Stimulated activated memory B cell treated with anti-CD40 and anti-IgM and Interleukin-4, amounts not matched to agents 10 μg/mL and 1 μg/mL and 100 μg/mL, for 72 hours (primary cell): ENCODE measurements around the gene FBN1.

Experiments
- ATAC-seq: fragments of 150-1000 bp; cut with Tn5 transposase; 2 replicates; pipeline ENCODE4 v1.10.0; 2021
- H3K27ac Mint-ChIP-seq: one replicate; pipeline ENCODE4 v1.8.0; 2022; ENCODE audit warnings: mild to moderate bottlenecking, mixed read lengths
- H3K27me3 Mint-ChIP-seq: one replicate; pipeline ENCODE4 v1.8.0; 2022; ENCODE audit warnings: mixed read lengths
- H3K36me3 Mint-ChIP-seq: one replicate; pipeline ENCODE4 v1.8.0; 2022; ENCODE audit warnings: mixed read lengths
- H3K4me1 Mint-ChIP-seq: one replicate; pipeline ENCODE4 v1.8.0; 2022; ENCODE audit warnings: mixed read lengths
- H3K4me3 Mint-ChIP-seq: one replicate; pipeline ENCODE4 v1.8.0; 2022; ENCODE audit warnings: mild to moderate bottlenecking, moderate library complexity, mixed read lengths
- H3K9me3 Mint-ChIP-seq: one replicate; pipeline ENCODE4 v1.8.0; 2022; ENCODE audit warnings: mixed read lengths

FBN1 gene

DNA sequence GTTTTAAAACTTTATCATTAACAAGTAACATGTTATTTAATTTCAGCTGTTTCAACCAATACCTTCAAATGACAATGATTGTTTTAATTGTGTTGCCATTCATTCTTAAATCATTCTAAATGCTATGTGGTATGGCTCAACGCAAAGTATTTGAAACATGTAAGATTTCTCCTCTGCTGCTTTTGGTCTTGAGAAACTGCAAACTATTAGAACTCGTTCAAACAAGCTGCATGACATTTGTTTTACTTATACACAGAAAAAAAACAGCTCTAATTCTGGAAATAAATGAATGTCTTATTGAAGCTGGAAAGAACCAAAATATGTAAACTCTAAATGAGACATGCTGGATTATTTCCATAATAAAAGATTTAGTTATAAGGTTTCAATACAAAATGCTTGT is 29.3 kb downstream of the FBN1 start:
- ATAC-seq = no peak
- H3K36me3 Mint-ChIP-seq = no peaks in the 10 kb centered on the region
- H3K4me1 Mint-ChIP-seq = no peaks in the 10 kb centered on the region
- no peak overlapping the region for H3K4me3 Mint-ChIP-seq
- no peak overlapping the region for H3K27ac Mint-ChIP-seq
- H3K9me3 Mint-ChIP-seq = no peaks in the 10 kb centered on the region
- no peaks in the 10 kb centered on the region for H3K27me3 Mint-ChIP-seq

DNA sequence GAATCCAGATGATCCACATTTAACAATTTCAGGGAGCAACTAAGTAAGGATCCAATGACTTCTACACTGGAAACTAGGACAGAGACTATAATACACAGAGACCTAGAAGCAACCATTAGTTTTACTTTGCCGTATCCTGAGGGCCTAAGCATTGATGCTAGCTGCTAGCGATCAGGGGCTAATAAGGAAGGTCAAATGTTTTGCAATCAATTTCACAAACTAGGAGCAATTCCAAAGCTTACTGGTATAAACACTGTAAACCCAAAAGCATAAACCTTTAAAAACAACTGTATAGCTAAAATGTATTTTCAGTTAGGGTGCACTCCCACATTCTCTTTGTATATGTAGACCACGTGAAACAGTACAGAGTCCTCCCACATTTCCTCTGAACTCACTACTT is 31.5 kb downstream of the FBN1 start:
- no peaks in the 10 kb centered on the region for H3K27me3 Mint-ChIP-seq
- ATAC-seq = no peak

DNA sequence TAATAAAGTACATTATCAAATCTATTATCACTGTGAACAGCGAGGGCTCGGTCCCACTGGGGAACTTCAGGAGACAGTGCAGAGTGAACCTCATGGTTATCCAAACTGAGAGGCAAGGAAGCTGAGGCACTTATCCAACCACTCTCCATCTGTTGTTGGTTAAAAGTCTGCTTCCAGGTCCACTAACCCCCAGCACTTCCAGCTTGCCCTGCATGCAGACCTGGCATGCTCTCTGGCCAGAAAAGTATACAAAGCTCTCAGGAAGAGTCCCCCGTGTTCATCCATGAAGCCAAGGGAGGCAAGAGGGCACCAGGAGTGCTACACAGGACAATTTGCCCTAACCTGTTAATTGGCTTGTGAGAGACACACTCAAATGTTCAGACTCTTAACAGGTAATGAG is 36.0 kb downstream of the FBN1 start:
- Mint-ChIP-seq H3K4me3 (no peak overlapping the region), H3K4me1 (no peaks in the 10 kb centered on the region), H3K36me3 (no peaks in the 10 kb centered on the region), H3K9me3 (peaks cover 4% of the 10 kb centered on the region), H3K27me3 (no peaks in the 10 kb centered on the region), H3K27ac (no peak overlapping the region)
- no peak for ATAC-seq

More for the DNA sequence above, 31.5 kb downstream of the FBN1 start:
- H3K27ac Mint-ChIP-seq = no peak overlapping the region
- H3K9me3 Mint-ChIP-seq = no peaks in the 10 kb centered on the region
- no peaks in the 10 kb centered on the region for H3K36me3 Mint-ChIP-seq
- H3K4me3 Mint-ChIP-seq = no peak overlapping the region
- H3K4me1 Mint-ChIP-seq = no peaks in the 10 kb centered on the region

DNA sequence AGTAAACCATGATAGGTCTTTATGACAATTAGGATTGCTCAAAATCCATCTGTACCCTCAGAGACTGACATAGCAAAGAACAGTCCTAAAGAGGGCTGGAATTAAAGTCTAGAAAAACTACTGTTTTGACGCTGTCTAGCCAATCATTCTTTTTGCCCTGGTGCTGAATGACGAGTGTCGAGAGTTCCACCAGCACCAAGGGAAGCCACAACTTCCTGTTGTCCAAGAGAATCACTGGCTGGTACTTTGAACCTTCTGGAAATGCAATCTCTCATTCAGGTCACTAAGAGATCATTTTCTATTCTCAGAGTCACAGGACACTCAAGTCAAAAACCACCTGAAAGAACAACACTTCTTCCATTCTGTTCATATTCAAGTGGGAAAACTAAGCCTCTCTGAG is 37.7 kb downstream of the FBN1 start:
- peaks cover 4% of the 10 kb centered on the region for H3K9me3 Mint-ChIP-seq
- H3K27me3 Mint-ChIP-seq = no peaks in the 10 kb centered on the region
- H3K4me1 Mint-ChIP-seq = no peaks in the 10 kb centered on the region
- H3K27ac Mint-ChIP-seq = no peak overlapping the region
- no peak overlapping the region for H3K4me3 Mint-ChIP-seq
- H3K36me3 Mint-ChIP-seq = no peaks in the 10 kb centered on the region
- ATAC-seq = no peak

DNA sequence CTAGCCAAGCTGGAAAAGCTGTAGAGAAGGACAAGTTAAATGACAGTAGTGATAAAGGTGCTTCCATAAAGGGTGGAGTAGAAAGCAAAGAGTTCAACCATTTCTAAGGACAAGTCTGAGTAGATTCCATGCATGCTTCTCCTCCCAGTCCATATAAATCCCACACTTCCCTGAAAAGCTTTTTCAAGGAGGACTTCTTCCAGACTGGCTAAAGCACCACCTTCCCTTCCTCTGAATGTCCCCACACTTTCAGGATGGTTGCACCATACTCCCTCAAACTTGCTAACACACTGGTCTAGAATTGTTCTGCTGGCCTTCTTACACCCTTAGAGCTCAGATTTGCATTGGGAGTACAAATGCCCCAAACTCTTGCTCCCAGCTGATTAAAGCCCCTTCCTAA is 40.9 kb downstream of the FBN1 start:
- H3K36me3 Mint-ChIP-seq = no peaks in the 10 kb centered on the region
- no peak for ATAC-seq
- H3K27me3 Mint-ChIP-seq = no peaks in the 10 kb centered on the region
- H3K9me3 Mint-ChIP-seq = peaks cover 4% of the 10 kb centered on the region
- H3K4me1 Mint-ChIP-seq = no peaks in the 10 kb centered on the region
- no peak overlapping the region for H3K4me3 Mint-ChIP-seq
- no peak overlapping the region for H3K27ac Mint-ChIP-seq

DNA sequence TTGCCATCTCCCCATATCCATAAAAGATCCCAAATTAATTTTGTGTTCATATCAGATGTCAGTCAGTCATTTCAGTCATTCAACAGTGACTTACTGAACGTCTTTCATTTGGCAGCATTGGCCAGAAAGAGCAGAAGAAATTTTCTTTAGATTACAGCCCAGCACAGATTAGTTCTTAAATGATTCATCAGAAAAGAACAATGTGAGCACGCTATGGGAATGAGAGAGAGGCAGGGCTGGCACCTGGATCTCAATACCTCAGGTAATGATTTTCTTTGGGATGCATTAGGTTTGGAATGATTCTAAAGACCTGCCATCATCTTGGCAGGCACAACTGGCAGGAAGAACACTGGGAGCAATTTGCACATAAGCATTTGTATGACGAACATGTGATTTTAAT is 41.6 kb downstream of the FBN1 start:
- H3K27me3 Mint-ChIP-seq = no peaks in the 10 kb centered on the region
- no peak for ATAC-seq
- H3K4me1 Mint-ChIP-seq = no peaks in the 10 kb centered on the region
- H3K27ac Mint-ChIP-seq = no peak overlapping the region
- H3K4me3 Mint-ChIP-seq = no peak overlapping the region
- H3K9me3 Mint-ChIP-seq = peaks cover 4% of the 10 kb centered on the region
- no peaks in the 10 kb centered on the region for H3K36me3 Mint-ChIP-seq

DNA sequence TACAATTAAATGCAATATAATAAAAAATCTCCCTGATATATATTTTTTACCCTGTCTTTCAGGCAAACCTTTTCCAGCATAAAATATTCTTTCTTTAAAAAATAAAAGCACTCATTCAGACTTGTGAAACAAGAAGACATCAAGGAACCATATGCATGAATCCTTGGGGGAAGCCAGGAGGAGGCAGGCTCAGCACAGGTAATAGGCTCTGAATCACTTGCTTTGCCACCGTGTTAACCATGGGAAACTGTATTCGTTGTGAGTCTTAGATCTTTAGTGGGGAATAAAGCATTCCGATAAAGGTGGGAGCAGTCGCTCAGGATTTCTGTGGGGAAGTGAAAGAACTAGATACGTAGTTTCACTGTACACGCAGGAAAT is 42.4 kb downstream of the FBN1 start:
- H3K36me3 Mint-ChIP-seq = no peaks in the 10 kb centered on the region
- H3K9me3 Mint-ChIP-seq = peaks cover 4% of the 10 kb centered on the region
- no peaks in the 10 kb centered on the region for H3K27me3 Mint-ChIP-seq
- H3K27ac Mint-ChIP-seq = no peak overlapping the region
- no peaks in the 10 kb centered on the region for H3K4me1 Mint-ChIP-seq
- no peak overlapping the region for H3K4me3 Mint-ChIP-seq
- ATAC-seq = no peak

DNA sequence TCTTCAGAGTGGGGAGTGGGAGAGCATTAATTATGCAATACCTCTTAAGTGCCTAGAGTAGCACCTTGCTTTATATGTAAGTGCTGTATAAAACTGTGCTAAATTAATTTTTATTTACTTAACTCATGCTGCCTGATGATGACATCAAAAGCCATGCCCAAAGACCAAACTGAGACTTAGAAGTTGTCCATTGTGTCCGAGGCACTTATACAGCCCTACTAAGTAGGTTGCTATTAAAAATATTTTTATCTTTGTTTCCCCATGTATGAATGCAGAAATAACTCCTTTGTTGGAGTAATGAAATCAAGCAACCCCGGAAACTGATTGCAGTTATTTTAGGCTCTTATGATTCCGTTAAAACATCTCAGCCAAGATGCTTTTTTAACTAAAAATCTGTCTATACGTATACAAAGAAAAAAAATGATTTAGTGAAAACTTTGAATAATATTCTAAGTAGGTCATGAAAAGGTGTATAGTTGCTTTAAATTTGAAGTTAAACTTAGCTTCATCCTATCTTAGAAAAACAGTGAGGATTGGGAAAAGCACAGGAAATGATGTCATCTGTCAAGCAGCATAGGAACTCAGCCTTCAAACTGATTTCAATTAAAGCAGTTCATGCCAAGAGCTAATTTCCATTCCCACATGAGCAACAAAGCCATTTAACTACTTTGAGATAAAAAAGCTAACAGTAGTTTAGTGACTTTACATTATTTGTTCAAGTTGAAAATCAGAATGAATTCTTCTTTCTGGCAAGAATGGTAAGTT is 43.0 kb downstream of the FBN1 start:
- Mint-ChIP-seq H3K36me3 (no peaks in the 10 kb centered on the region), H3K9me3 (peaks cover 4% of the 10 kb centered on the region), H3K27ac (no peak overlapping the region), H3K4me3 (no peak overlapping the region), H3K4me1 (no peaks in the 10 kb centered on the region), H3K27me3 (no peaks in the 10 kb centered on the region)
- no peak for ATAC-seq

DNA sequence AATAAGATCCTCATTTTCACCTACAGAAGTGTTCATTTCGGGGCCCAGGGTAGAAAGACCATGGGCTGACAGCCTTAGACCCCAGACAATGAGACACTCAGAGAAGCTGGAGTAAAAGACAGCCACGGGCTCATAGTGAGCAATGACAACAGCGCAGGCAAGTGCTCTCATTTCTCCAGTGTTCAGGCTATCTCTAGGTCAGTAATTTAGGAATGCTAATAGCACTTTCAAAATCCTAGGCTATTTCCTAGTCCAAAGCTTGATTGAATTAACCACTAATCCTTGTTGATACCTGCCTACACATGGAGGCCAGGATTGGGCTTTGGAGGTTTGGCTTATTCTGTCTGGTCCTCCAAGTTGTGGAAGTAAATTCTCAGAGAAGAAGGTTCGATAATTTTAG is 44.4 kb downstream of the FBN1 start:
- H3K27me3 Mint-ChIP-seq = no peaks in the 10 kb centered on the region
- H3K27ac Mint-ChIP-seq = no peak overlapping the region
- H3K9me3 Mint-ChIP-seq = no peaks in the 10 kb centered on the region
- H3K4me1 Mint-ChIP-seq = no peaks in the 10 kb centered on the region
- no peak for ATAC-seq
- no peaks in the 10 kb centered on the region for H3K36me3 Mint-ChIP-seq
- no peak overlapping the region for H3K4me3 Mint-ChIP-seq

DNA sequence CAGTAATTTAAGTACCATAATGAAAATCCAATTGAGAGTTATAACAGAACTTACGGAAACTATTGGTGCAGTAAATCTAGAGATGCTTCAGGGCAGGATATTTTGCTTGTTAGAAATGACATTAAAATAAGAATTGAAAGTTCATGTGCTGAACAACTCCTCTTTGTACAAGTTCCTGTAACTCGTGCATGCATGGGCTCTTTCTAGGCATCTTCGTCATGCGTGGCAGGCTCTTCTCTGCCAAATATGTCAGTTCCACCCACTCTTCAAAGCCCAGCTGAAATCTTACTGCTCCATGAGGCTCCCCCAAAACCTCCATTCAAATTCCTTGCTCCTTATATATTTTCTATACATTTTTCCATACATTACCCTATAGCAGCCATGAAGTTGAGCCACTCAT is 48.7 kb downstream of the FBN1 start:
- H3K27me3 Mint-ChIP-seq = no peaks in the 10 kb centered on the region
- H3K36me3 Mint-ChIP-seq = no peaks in the 10 kb centered on the region
- no peaks in the 10 kb centered on the region for H3K9me3 Mint-ChIP-seq
- no peak overlapping the region for H3K27ac Mint-ChIP-seq
- H3K4me3 Mint-ChIP-seq = no peak overlapping the region
- ATAC-seq = peak; percentile 44
- no peaks in the 10 kb centered on the region for H3K4me1 Mint-ChIP-seq

DNA sequence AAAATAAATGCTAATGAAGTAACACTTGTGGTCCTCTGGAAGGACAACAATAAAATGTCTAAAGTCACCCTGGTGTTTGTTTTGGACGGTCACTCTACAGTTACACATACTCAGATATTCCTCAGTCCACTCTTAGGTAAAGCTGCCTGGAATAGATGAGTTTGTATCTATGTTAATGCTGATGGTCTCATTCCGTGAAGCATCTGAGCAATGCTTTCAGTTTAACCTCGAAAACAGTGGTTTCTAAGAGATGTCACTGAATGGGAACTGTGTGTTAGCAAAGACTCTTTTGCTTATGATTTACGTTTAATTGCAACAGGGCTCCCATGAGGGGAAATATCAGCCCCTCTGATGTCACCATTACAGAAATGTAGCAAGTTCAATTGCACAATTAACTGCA is 49.1 kb downstream of the FBN1 start:
- H3K27me3 Mint-ChIP-seq = no peaks in the 10 kb centered on the region
- ATAC-seq = peak; percentile 34
- H3K36me3 Mint-ChIP-seq = no peaks in the 10 kb centered on the region
- H3K4me1 Mint-ChIP-seq = no peaks in the 10 kb centered on the region
- H3K4me3 Mint-ChIP-seq = peak overlapping the region; percentile 33
- H3K27ac Mint-ChIP-seq = no peak overlapping the region
- no peaks in the 10 kb centered on the region for H3K9me3 Mint-ChIP-seq

DNA sequence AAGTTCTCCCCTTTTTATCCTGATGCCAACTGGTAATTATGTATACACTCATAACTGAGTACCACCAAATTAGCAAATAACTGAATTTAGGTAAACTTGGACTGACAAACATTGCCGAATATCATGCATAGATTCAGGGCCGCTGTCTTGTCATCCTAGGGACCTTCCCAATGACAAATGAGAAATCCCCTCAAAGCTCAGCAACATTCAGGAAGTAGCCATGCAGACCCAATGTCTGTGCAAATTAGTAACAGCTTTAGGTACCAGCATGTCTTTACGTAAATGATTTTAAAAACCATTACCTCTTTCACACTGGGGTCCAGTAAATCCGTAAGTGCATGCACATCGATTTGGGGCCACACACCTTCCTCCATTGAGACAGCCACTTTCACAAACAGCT is 49.5 kb downstream of the FBN1 start:
- Mint-ChIP-seq H3K27me3 (no peaks in the 10 kb centered on the region), H3K9me3 (no peaks in the 10 kb centered on the region), H3K36me3 (no peaks in the 10 kb centered on the region), H3K4me3 (peak overlapping the region; percentile 33), H3K4me1 (no peaks in the 10 kb centered on the region), H3K27ac (no peak overlapping the region)
- peak; percentile 54 for ATAC-seq

DNA sequence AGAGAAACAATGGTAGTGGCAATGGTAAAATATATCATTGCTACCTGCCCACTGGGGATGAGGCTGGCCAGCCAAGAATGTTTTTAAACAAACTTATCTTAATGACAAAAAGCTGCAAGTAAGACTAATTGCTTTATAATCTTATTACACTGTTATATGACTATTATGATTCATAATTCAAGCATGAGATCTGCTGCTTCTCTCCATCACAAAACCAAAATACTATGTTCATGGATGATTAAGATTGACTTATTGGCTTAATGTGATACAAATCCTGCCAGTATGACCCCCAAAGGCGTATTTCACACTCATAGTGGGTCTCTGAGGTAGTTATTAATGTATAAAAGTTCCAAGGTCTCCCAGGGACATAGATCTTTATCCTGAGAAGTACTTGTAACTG is 52.6 kb downstream of the FBN1 start:
- Mint-ChIP-seq H3K27me3 (no peaks in the 10 kb centered on the region), H3K27ac (no peak overlapping the region), H3K9me3 (no peaks in the 10 kb centered on the region), H3K4me1 (no peaks in the 10 kb centered on the region), H3K4me3 (no peak overlapping the region), H3K36me3 (no peaks in the 10 kb centered on the region)
- no peak for ATAC-seq

DNA sequence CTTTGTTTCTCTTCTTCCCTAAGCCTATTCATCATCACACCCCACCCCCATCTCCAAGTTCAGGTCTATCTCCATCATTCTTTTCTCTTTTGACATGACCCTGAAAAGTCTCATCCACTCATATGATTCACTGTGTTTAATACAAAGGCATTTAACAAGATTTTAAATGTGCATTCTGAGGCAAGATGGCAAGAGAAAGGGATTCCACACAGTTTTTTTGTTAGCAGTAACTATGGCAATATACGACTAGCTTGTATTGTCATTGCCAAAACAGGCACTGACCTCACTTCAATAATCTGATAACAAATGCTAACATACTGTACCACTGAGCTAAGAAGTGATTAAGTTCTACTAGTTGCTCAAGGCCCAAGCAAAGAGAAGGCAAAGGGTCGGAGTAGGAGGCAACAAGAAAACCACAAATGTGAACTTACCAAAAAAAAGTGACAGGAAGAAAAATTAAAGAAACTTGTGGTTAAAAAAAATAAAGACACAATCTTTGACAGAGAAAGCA is 53.2 kb downstream of the FBN1 start:
- no peak for ATAC-seq
- no peak overlapping the region for H3K27ac Mint-ChIP-seq
- H3K27me3 Mint-ChIP-seq = no peaks in the 10 kb centered on the region
- no peaks in the 10 kb centered on the region for H3K9me3 Mint-ChIP-seq
- no peaks in the 10 kb centered on the region for H3K4me1 Mint-ChIP-seq
- H3K36me3 Mint-ChIP-seq = no peaks in the 10 kb centered on the region
- no peak overlapping the region for H3K4me3 Mint-ChIP-seq

DNA sequence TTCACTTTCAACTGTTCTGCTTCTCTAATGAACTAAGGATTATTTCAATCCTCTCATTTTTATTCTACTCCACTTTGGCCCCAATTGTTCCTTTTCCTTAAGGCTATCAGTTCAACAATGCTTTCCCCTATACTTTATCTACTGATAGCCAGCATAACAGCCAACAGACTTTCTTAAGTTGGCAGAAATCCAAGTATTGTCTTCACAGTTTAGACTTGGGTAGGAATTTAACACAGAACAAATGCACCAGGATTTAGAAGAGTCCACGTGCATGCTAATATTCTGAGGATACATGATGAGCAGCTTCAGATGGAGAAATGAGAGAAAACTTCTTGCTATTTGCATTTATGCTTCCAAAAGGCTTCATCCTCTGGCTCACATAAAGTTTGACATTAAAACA is 54.8 kb downstream of the FBN1 start:
- H3K36me3 Mint-ChIP-seq = no peaks in the 10 kb centered on the region
- no peaks in the 10 kb centered on the region for H3K4me1 Mint-ChIP-seq
- no peaks in the 10 kb centered on the region for H3K9me3 Mint-ChIP-seq
- H3K27me3 Mint-ChIP-seq = no peaks in the 10 kb centered on the region
- H3K4me3 Mint-ChIP-seq = no peak overlapping the region
- no peak overlapping the region for H3K27ac Mint-ChIP-seq
- ATAC-seq = no peak

DNA sequence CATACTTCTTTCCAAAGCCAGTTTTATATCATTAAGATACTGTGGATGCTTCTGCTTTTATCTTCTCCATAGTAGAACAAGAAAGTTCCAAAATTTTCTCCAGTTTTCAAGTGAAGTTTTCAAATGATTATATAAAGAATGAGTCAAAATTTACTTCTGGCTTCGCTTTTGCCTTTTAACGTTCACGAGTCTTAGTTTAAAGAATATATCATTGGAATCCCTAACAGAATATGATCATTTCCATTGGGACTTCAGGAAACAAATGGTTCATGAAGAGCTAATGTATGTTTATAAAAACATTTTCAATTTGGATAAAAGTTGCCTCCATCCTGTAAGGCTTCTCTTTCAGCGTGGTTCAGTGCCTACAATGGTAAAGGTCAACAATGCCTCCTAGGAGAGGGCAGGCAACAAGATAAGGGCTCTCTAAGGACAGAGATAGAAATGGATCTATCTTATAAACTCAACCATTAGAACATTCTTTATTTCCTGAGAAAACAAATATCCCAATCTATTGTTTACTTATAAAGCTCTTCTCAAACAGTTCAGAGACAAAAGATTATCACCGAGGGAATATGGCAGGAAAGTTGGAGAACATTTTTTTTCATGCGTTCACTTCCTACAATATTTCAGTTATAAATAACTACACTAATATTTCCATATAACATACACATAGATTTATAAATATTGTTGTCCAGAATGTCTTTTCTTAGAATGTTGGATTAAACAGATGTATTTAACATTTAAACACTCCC is 60.5 kb downstream of the FBN1 start:
- no peaks in the 10 kb centered on the region for H3K4me1 Mint-ChIP-seq
- no peaks in the 10 kb centered on the region for H3K9me3 Mint-ChIP-seq

More for the DNA sequence above, 60.5 kb downstream of the FBN1 start:
- H3K27me3 Mint-ChIP-seq = no peaks in the 10 kb centered on the region
- no peaks in the 10 kb centered on the region for H3K36me3 Mint-ChIP-seq
- no peak overlapping the region for H3K27ac Mint-ChIP-seq
- H3K4me3 Mint-ChIP-seq = no peak overlapping the region
- ATAC-seq = no peak
